Measurements from ENCODE around the gene DMRT3. TPM values are rescaled to one million over a fixed set of nuclear protein-coding genes. Genes with fewer than 3 reads are reported as not detected.

Gene DMRT3
- total and polyA plus RNA-seq, 2 of the 8 experiments (the other 6 are each of a cell fraction or from before 2014, with no cell fraction given) = not detected

DNA sequence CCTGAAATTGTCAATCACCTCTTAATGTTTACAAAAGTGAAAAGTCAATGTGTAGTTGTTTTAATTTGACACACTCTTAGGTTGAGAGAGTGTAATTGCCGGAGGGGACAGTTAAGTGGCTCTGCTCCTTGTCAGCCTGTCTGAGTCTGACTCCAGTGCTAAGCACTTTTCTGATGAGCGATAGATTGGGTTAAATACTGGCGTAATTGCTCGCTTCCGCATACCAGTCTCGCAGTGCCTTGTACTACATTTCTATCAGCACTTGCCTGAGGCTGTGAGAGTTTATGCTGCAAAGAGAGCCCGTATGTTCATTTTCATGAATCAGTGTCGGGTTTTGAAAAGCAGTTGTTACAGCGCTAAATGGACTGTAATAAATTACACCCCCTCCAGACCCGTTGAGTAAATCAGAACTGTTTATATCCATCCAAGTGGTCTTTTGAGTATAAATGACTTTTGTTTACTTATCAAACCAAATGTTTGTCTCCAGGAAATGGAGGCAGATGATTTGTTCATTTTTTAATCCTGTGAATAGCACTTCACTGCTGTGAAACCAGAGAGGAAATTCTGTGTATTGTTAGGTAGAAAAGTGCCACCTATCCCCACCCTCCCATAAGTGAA, 41.0 kb upstream of the DMRT3 start:
- no peak overlapping the region for H3K27ac ChIP-seq (ENCODE audit: low read depth, low read length)
- no peaks in the 10 kb centered on the region for H4K20me1 ChIP-seq (replicated peaks in 1 of 2; ENCODE audit: control insufficient read depth in 1 of 2, insufficient read depth in 2 of 2, low read length in 2 of 2)
- no peak overlapping the region for H2AK5ac ChIP-seq (ENCODE audit: low read depth, low read length)
- no peak overlapping the region for H2AFZ ChIP-seq (ENCODE audit: low read length)
- H2BK20ac ChIP-seq (ENCODE audit: low read length) = no peak overlapping the region
- H3K27me3 ChIP-seq (replicated peaks in 1 of 4; ENCODE audit: control insufficient read depth in 3 of 4, extremely low read depth in 1 of 4, insufficient read depth in 3 of 4, low read length in 3 of 4) = no peaks in the 10 kb centered on the region
- no peak overlapping the region for H4K91ac ChIP-seq (replicated peaks; ENCODE audit: insufficient read length, low read length)
- H2BK5ac ChIP-seq (ENCODE audit: low read depth, low read length) = no peak overlapping the region
- no peaks in the 10 kb centered on the region for H3K79me1 ChIP-seq (ENCODE audit: low read depth, low read length)
- H3K9ac ChIP-seq (replicated peaks in 1 of 4; ENCODE audit: extremely low read depth in 1 of 4, low read depth in 3 of 4, low read length in 3 of 4) = no peak overlapping the region
- no peak overlapping the region for H3K18ac ChIP-seq (ENCODE audit: extremely low read depth, low read length)
- no peak overlapping the region for H3K14ac ChIP-seq (ENCODE audit: insufficient read length)
- H2BK12ac ChIP-seq (ENCODE audit: low read depth, low read length) = no peak overlapping the region
- H4K5ac ChIP-seq (ENCODE audit: insufficient read length, low read depth, low read length) = no peak overlapping the region
- no peaks in the 10 kb centered on the region for H3K23me2 ChIP-seq (ENCODE audit: low read depth, low read length)
- no peak overlapping the region for H4K8ac ChIP-seq (ENCODE audit: extremely low read depth, insufficient read depth, low read length)
- no peak overlapping the region for H3K4ac ChIP-seq (replicated peaks; ENCODE audit: insufficient read length, low read depth, low read length)
- H3K23ac ChIP-seq (ENCODE audit: insufficient read length) = no peak overlapping the region
- H2BK15ac ChIP-seq (ENCODE audit: low read length) = no peak overlapping the region
- H2BK120ac ChIP-seq (replicated peaks; ENCODE audit: low read depth, low read length) = no peak overlapping the region
- 88% methylated on average over 10 of the region's 10 CpGs; no CpG with 5 or more reads in 1 of the 2 experiments for WGBS, 2 experiments (ENCODE audit: extremely low coverage in 1 of 2, insufficient coverage in 1 of 2, insufficient read length in 1 of 2, insufficient replicate concordance in 2 of 2, low coverage in 1 of 2, low lambda C conversion rate in 2 of 2, missing lambda C conversion rate in 1 of 2)
- no peaks in the 10 kb centered on the region for H3K36me3 ChIP-seq (ENCODE audit: control insufficient read depth in 2 of 4, insufficient read depth in 4 of 4, low read length in 3 of 4)
- DNase-seq (ENCODE audit: low read depth in 1 of 2, low spot score in 2 of 2) = no peak
- H3K4me3 ChIP-seq (ENCODE audit: extremely low read depth in 1 of 4, insufficient read depth in 2 of 4, low read depth in 3 of 4, low read length in 4 of 4) = no peak overlapping the region
- H3K79me2 ChIP-seq (ENCODE audit: control insufficient read depth in 1 of 2, insufficient read depth in 2 of 2, low read length in 2 of 2) = no peaks in the 10 kb centered on the region
- no peaks in the 10 kb centered on the region; a peak in 2 of 4 replicates for H3K9me3 ChIP-seq (ENCODE audit: insufficient read depth in 2 of 2, low read depth in 1 of 2, low read length in 1 of 2)
- H3K56ac ChIP-seq (replicated peaks; ENCODE audit: insufficient read length, low read depth, low read length) = no peak overlapping the region
- ChIA-PET CTCF (ENCODE audit: partially characterized antibody) (interaction anchor here (0.8 to 1.7 kb wide), 3 partner anchors 8 to 15 kb away, joined by 3 to 4 read pairs (median 3); no protein-coding TSS in a partner anchor), POLR2A (ENCODE audit: partially characterized antibody) (no interaction called here)
- H3K4me1 ChIP-seq (replicated peaks in 1 of 4; ENCODE audit: control insufficient read depth in 3 of 4, insufficient read depth in 4 of 4, low read length in 3 of 4) = no peaks in the 10 kb centered on the region
- FAIRE-seq = no peak
- H3K4me2 ChIP-seq (ENCODE audit: insufficient read depth in 1 of 2, low read depth in 2 of 2, low read length in 2 of 2) = no peak overlapping the region
- TF ChIP-seq SIX5 (IDR thresholded peaks at IDR 0.05; ENCODE audit: low read depth, low read length) (no peak), PHF8 (conservative IDR thresholded peaks at IDR 0.05; ENCODE audit: low read depth, low read length) (no peak), EP300 (IDR thresholded peaks at IDR 0.05; ENCODE audit: borderline replicate concordance in 1 of 2, low read depth in 2 of 2, low read length in 2 of 2) (no peak), CREB1 (IDR thresholded peaks at IDR 0.05) (no peak), EZH2 (IDR thresholded peaks at IDR 0.05; ENCODE audit: low read depth, low read length, severe bottlenecking) (no peak), RNF2 (IDR thresholded peaks at IDR 0.05; ENCODE audit: borderline replicate concordance, low read depth, low read length, missing control alignments, poor library complexity, severe bottlenecking) (no peak), SP1 (IDR thresholded peaks at IDR 0.05; ENCODE audit: low read depth, low read length) (no peak), RBBP5 (IDR thresholded peaks at IDR 0.05; ENCODE audit: borderline replicate concordance, low read depth, low read length) (no peak), SP4 (IDR thresholded peaks at IDR 0.05; ENCODE audit: low read length) (no peak), MAFK (IDR thresholded peaks at IDR 0.05; ENCODE audit: low read depth, low read length) (no peak), TAF1 (IDR thresholded peaks at IDR 0.05; ENCODE audit: low read depth, low read length) (no peak)
- TF ChIP-seq, protein P1, sequence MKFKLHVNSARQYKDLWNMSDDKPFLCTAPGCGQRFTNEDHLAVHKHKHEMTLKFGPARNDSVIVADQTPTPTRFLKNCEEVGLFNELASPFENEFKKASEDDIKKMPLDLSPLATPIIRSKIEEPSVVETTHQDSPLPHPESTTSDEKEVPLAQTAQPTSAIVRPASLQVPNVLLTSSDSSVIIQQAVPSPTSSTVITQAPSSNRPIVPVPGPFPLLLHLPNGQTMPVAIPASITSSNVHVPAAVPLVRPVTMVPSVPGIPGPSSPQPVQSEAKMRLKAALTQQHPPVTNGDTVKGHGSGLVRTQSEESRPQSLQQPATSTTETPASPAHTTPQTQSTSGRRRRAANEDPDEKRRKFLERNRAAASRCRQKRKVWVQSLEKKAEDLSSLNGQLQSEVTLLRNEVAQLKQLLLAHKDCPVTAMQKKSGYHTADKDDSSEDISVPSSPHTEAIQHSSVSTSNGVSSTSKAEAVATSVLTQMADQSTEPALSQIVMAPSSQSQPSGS (IDR thresholded peaks at IDR 0.05; ENCODE audit: low read length) = no peak
